GM08714 (cell line): ENCODE results near the gene UGT2A1.
"Not testable (repeated sequence)": the region's sequence is repeated elsewhere in the genome, so short reads cannot be mapped to it uniquely, and the experiment has no call there.

ENCODE experiments used
- H3K4me3 ChIP-seq: fragments of 200-500 bp; sonication (Bioruptor generic); 2 replicates; pipeline ENCODE4 v1.5.1; 2014; ENCODE audit warnings: mild to moderate bottlenecking, low read length, inconsistent platforms
- ZNF274 ChIP-seq: IDR thresholded peaks from 2 replicates; pipeline ENCODE4 v1.6.1; 2012; ENCODE audit warnings: mild to moderate bottlenecking, low read depth, low read length

UGT2A1 gene

GRCh38 chr4:69653147-69653546 lies at the start of gene UGT2A1:
UGT2A1 (minus strand) TSS chr4:69653247; CDS start chr4:69647644, 5,603 bp downstream.
- no peak for TF ChIP-seq ZNF274
- H3K4me3 ChIP-seq: no peak within 1 kb of the TSS

DNA sequence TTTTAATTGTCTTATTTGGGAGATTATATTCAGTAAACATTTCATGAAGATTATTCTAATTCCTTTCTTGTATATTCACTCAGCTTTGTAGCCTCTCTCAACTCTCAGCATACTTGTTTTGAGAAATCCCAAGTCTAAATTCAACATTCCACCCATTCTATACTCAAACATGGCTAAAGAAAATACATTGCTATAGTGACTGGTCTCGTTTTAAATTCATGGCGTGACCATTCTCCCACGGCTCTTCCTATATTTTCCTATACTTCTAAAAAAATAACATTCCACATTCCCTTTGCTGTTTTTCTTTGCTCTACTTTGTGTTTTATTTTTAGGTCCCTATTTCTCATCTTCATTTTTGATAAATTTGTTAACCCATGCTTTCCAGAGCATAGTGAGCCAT lies 49.2 kb upstream of the UGT2A1 start:
- no peak overlapping the region for H3K4me3 ChIP-seq
- no peak for TF ChIP-seq ZNF274

- TF ChIP-seq ZNF274: no peak
- H3K4me3 ChIP-seq: no peak overlapping the region
Measured at GRCh38 chr4:69701696-69702095, 48.6 kb upstream of the UGT2A1 start.

DNA sequence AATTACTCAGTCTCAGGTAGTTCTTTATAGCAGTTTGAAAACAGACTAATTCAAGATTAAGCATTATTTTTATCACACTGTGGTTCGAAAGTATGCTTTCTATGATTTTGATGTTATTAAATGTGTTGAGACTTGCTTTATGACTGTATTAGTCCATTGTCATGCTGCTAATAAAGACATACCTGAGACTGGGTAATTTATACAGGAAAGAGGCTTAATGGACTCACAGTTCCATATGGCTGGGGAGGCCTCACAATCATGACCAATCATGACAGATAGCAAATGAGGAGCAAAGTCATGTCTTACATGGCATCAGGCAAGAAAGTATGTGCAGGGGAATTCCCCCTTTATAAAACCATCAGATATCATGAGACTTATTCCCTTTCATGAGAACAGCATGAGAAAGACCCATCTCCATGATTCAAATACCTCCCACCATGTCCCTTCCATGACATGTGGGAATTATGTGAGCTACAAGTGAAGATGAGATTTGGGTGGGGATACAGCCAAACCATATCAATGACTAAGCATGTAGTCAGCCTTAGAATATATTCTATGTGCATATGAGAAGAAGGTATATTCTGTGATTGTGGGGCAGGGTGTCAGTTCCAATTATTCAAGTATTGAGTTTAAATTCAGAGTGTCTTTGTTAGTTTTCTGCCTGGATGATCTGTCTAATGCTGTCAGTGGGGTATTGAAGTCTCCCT lies 44.6 kb upstream of the UGT2A1 start:
- TF ChIP-seq ZNF274: no peak
- H3K4me3 ChIP-seq: no peak overlapping the region

DNA sequence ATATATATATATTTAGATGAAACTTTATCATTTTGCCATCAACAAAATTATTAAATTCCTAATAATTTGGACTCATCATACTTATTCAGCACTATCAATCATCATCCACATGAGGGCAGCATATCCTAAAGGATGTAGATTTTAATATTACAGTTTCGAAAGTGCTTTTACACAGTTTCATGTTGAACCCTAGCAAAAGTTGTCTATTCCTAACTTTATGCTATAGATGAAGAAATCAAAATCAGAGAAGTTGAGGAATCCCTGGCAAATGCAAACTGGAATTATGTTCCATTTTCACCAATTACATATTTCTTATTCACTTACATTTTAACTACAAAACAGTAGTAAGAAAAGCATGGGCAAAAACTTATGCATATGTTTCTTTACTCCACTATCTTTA lies 36.6 kb upstream of the UGT2A1 start:
- TF ChIP-seq ZNF274: no peak
- H3K4me3 ChIP-seq: no peak overlapping the region

DNA sequence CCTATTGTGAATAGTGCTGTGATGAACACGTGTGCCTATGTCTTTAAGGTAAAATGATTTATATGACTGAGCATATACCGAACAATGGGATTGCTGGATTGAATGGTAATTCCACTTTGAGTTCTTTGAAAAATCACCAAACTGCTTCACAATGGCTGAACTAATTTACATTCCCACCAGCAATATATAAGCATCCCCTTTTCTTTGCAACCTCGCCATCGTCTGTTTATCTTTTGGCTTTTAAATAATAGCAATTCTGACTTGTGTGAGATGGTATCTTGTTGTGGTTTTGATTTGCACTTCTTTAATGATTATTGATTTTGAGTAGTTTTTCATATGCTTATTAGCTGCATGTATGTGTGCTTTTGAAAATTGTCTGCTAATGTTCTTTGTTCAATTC lies 31.8 kb upstream of the UGT2A1 start:
- TF ChIP-seq ZNF274: no peak
- no peak overlapping the region for H3K4me3 ChIP-seq

GRCh38 chr4:69668680-69669079 lies 15.6 kb upstream of the UGT2A1 start:
- H3K4me3 ChIP-seq: no peak overlapping the region
- no peak for TF ChIP-seq ZNF274

DNA sequence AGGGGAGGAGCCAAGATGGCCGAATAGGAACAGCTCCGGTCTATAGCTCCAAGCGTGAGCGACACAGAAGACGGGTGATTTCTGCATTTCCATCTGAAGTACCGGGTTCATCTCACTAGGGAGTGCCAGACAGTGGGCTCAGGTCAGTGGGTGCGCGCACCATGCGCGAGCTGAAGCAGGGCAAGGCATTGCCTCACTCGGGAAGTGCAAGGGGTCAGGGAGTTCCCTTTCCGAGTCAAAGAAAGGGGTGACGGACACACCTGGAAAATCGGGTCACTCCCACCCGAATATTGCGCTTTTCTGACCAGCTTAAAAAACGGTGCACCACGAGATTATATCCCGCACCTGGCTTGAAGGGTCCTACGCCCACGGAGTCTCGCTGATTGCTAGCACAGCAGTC lies 11.0 kb upstream of the UGT2A1 start:
- H3K4me3 ChIP-seq: not testable (repeated sequence)

DNA sequence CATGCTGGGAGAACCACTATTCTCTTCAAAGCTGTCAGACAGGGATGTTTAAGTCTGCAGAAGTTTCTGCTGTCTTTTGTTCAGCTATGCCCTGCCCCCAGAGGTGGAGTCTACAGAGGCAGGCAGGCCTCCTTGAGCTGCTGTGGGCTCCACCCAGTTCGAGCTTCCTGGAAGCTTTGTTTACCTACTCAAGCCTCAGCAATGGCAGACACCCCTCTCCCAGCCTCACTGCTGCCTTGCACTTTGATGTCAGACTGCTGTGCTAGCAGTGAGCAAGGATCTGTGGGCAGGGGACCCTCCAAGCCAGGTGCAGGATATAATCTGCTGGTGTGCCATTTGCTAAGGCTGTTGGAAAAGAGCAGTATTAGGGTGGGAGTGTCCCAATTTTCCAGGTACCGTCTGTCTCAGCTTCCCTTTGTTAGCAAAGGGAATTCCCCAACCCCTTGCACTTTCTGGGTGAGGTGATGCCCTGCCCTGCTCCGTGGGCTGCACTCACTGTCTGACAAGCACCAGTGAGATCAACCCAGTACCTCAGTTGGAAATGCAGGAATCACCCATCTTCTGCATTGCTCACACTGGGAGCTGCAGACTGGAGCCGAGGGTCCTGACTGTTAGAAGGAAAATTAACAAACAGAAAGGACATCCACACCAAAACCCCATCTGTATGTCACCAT lies 8.2 kb upstream of the UGT2A1 start:
- H3K4me3 ChIP-seq: not testable (repeated sequence)

DNA sequence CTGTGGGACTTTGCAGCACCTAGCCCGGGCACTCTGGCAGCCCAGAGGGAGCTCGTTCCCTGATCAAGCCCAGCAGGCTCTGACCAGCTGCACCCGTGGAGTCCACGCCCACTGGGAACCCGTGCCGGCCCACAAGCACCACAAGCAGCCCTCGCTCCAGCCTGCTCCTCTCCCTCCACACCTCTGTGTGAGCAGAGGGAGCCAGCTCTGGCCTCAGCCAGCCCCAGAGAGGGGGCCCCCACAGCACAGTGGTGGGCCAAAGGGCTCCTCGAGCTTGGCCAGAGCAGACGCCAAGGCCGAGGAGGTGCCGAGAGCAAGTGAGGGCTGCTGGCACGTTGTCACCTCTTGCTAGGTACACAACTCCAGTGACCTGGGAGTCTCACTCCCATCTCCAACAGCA lies 5.1 kb upstream of the UGT2A1 start:
- H3K4me3 ChIP-seq: no peak overlapping the region
- no peak for TF ChIP-seq ZNF274

DNA sequence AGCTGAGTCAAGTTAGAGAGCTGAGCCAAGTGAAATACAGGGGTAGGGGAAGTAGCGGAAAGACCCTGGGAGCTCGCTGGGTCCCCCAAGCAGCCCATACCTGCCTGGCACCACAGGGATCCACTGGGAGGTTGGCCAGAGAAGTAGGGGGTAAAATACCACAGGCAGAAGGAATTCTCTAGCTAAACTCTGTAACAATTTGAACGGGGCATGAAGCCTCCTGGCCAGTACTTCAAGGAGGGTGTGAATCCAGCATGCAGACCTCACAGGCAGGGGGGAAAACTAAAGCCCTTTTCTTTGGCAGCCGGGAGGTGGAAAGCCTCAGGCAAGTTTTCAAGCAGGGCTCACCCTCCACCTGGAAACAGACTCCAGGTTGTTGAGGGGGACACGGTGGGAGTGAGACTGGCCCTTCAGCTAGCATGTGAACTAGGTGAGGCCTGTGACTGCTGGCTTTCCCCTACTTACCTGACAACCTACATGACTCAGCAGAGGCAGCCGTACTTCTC lies 3.7 kb upstream of the UGT2A1 start:
- no peak for TF ChIP-seq ZNF274
- no peak overlapping the region for H3K4me3 ChIP-seq

GRCh38 chr4:69650872-69651271 lies 2.2 kb downstream of the UGT2A1 start:
- H3K4me3 ChIP-seq: no peak overlapping the region

DNA sequence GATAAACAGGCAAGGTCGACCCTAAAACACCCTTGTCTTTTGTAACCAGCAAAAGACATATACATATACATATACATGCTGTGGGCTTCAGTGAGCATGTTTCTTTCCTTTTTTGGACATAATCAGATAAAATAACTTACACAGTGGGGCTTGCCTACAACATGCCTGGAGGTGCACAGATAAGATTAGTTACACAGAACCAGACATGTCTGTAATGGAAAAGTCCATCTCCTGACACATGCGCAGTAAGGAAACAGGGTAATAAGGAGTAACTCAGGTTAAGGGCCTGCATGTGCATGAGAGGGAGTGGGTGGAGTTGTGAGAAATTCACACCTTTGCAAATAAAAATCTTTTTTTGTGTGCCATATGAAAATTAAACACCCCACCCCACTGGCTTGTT lies 3.4 kb downstream of the UGT2A1 start:
- TF ChIP-seq ZNF274: no peak

More at GRCh38 chr4:69650872-69651271, 2.2 kb downstream of the UGT2A1 start:
- TF ChIP-seq ZNF274: no peak

DNA sequence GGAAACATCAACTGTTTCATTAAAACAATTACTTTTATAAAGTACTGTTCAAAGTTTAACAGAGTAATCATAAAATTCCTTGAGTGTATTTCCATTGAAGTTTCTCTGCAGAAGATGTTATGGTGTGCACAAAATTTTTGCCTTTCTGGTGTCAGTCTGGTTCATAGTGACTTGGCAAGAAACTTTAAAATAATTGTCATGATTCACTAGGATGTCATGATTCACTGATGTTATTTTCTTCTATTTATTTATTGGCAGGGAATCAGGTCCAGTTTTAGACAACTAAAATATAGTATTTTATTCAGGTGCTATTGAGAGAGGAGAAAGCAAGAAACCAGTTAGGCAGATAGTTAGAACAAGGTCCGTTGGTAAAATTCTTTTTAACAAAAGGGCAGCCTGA lies 3.8 kb downstream of the UGT2A1 start:
- no peak overlapping the region for H3K4me3 ChIP-seq
- no peak for TF ChIP-seq ZNF274

More for the DNA sequence above, 3.4 kb downstream of the UGT2A1 start:
- H3K4me3 ChIP-seq: no peak overlapping the region

DNA sequence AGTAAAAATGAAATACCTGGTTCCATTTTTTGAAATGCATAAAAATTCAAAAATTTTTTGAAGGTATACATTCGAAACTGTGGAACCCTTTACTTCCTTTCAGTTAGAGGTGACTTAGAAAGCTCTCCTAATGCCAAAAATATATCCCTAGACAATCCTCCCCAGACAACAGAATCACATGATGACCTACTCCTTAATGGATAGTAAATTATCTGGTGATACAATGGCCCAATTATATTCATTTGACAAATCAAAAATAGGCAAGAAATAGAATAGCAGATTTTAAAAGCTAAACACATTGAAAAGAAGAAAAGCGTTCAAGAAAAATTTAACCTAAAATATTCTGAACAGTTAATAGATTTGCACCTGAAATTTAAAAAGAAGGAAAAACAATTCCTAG lies 10.1 kb downstream of the UGT2A1 start:
- TF ChIP-seq ZNF274: no peak
- H3K4me3 ChIP-seq: no peak overlapping the region
